ENCODE results near the gene FOXI3. TPM values are rescaled to one million over a fixed set of nuclear protein-coding genes. Genes with fewer than 3 reads are reported as not detected.

Gene FOXI3
- total RNA-seq = not detected
- not detected for polyA plus RNA-seq
- long read RNA-seq, donor 1 = 0 reads
- long read RNA-seq, donor 2 = 0 reads
- long read RNA-seq, donor 3 = 0 reads

DNA sequence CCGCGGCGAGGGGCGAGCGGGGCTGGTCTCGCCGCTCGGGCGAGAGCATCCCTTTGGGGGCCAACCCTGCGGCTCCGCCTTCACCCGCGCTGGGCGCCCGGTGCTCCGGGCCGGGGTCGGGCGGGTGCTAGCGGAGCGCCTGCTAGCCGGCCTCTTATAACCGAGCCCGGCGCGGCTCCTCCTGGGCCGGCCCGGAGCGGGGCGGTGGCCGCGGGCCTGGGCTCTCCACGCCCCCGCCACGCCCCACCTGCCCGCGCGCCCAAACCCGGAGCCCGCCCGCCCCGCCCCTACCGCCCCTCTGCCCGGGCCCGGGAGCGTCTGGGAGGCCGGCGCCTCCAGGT is at the start of gene FOXI3:
Gene FOXI3, minus strand, starts transcription at position 129 of the 341 bp plus-strand sequence. CDS start 158 bp downstream, outside the sequence.
- ATAC-seq = peak in 1 of 4 donors; percentile 27
- WGBS, 4 donors = 0 to 7% (median 2%) methylated on average over 3 to 48 of the region's 48 CpGs
- intact Hi-C loops (cut with DNase I) = no loop called here

DNA sequence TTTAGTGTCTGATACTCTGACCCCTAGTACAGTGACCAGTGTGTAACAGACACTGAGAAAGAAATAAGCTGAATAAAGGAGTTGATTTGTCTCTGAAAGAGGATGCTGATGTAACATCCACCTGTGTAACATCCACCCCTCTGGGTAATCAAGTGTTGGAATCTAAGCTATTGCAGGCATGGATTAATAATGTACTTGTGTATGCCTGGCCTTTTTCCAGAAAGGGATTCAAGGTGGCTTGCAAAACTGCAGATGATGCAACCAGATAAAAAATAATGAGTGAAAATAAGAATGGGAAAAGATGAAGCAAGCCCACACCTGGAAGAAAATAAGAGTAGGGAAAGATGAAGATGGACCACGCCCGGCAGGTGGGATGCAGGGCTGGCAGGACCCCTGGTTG is 48.2 kb upstream of the FOXI3 start:
- intact Hi-C loops (cut with DNase I) = no loop called here
- DNase-seq (no peak), ATAC-seq (no peak)
- Histone ChIP-seq H3K27ac (no peak overlapping the region), H3K4me3 (no peak overlapping the region), H3K9me3 (peaks cover 0 to 9% (median 0%) of the 10 kb centered on the region in 12 donors), H3K27me3 (no peaks in the 10 kb centered on the region), H3K4me1 (no peaks in the 10 kb centered on the region), H3K36me3 (no peaks in the 10 kb centered on the region)
- TF ChIP-seq, protein P1, sequence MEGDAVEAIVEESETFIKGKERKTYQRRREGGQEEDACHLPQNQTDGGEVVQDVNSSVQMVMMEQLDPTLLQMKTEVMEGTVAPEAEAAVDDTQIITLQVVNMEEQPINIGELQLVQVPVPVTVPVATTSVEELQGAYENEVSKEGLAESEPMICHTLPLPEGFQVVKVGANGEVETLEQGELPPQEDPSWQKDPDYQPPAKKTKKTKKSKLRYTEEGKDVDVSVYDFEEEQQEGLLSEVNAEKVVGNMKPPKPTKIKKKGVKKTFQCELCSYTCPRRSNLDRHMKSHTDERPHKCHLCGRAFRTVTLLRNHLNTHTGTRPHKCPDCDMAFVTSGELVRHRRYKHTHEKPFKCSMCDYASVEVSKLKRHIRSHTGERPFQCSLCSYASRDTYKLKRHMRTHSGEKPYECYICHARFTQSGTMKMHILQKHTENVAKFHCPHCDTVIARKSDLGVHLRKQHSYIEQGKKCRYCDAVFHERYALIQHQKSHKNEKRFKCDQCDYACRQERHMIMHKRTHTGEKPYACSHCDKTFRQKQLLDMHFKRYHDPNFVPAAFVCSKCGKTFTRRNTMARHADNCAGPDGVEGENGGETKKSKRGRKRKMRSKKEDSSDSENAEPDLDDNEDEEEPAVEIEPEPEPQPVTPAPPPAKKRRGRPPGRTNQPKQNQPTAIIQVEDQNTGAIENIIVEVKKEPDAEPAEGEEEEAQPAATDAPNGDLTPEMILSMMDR (IDR thresholded peaks at IDR 0.05) = no peak
- no peak for TF ChIP-seq POLR2A (IDR thresholded peaks at IDR 0.05)
- 84 to 92% (median 88%) methylated on average over 2 of the region's 2 CpGs for WGBS, 4 donors

More for the DNA sequence above, at the start of gene FOXI3:
- Histone ChIP-seq H3K36me3 (no peaks in the 10 kb centered on the region), H3K27ac (no peak within 1 kb of the TSS), H3K4me3 (peak within 1 kb of the TSS in 7 of 12 donors; percentile 13 to 48 (median 36)), H3K4me1 (peaks cover 0 to 14% (median 0%) of the 10 kb centered on the region in 12 donors), H3K9me3 (no peaks in the 10 kb centered on the region), H3K27me3 (peaks cover 34 to 95% (median 78%) of the 10 kb centered on the region in 9 donors)
- TF ChIP-seq, protein P1 (IDR thresholded peaks at IDR 0.05) = no peak
- TF ChIP-seq POLR2A (IDR thresholded peaks at IDR 0.05) = no peak
- no peak for DNase-seq

DNA sequence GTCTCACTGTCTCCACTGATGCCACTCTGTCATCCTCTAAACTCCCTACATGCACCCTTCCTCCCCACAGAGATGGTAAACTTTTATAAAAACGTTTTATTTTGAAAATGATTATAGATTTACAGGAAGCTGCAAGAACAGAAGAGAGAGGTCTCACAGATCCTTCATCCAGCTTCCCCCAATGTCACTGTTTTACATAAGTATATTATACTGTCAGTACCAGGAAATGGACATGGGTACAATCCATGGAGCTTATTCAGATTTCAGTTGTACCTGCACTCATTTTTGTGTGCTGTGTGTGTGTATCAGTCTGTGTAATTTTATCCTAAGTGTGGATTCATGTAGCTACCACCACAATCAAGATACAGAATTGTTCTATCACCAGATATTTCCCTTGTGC is 46.7 kb upstream of the FOXI3 start:
- no peak for TF ChIP-seq POLR2A (IDR thresholded peaks at IDR 0.05)
- no peak for ATAC-seq
- H3K36me3 ChIP-seq = no peaks in the 10 kb centered on the region
- H3K4me1 ChIP-seq = no peaks in the 10 kb centered on the region
- H3K9me3 ChIP-seq = peaks cover 0 to 9% (median 0%) of the 10 kb centered on the region in 12 donors
- DNase-seq = no peak
- H3K4me3 ChIP-seq = no peak overlapping the region
- intact Hi-C loops (cut with DNase I) = no loop called here
- 19 to 31% (median 22%) methylated on average over 1 of the region's 1 CpG for WGBS, 4 donors
- H3K27me3 ChIP-seq = peaks cover 0 to 4% (median 0%) of the 10 kb centered on the region in 9 donors
- no peak overlapping the region for H3K27ac ChIP-seq

DNA sequence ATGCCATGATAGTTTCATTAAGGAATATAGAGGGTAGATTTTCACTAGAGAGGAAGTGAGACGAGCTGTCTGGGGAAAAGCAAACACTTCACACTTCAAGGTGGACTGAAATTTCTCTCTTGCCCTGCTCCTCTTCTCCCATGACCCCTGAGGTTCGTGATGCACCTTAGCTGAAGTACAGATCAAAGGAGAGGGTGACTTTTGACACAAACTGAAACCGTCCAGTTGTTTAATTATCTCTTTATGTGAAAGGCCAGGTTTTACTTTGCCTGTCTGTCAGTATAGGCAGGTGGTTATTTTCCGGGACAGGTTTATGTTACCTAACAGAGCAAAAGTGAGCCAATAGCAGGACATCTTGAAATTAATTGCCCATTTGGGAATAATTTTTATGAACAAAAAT is 41.0 kb upstream of the FOXI3 start:
- no peak for TF ChIP-seq POLR2A (IDR thresholded peaks at IDR 0.05)
- TF ChIP-seq, protein P1 (IDR thresholded peaks at IDR 0.05) = no peak
- no peaks in the 10 kb centered on the region for H3K36me3 ChIP-seq
- no peaks in the 10 kb centered on the region for H3K9me3 ChIP-seq
- intact Hi-C loops (cut with DNase I) = no loop called here
- no peak overlapping the region for H3K4me3 ChIP-seq
- ATAC-seq = no peak
- H3K27me3 ChIP-seq = peaks cover 0 to 6% (median 0%) of the 10 kb centered on the region in 9 donors
- no peaks in the 10 kb centered on the region for H3K4me1 ChIP-seq
- no peak overlapping the region for H3K27ac ChIP-seq
- no peak for DNase-seq
- WGBS, 4 donors = 51 to 63% (median 57%) methylated on average over 4 of the region's 4 CpGs

DNA sequence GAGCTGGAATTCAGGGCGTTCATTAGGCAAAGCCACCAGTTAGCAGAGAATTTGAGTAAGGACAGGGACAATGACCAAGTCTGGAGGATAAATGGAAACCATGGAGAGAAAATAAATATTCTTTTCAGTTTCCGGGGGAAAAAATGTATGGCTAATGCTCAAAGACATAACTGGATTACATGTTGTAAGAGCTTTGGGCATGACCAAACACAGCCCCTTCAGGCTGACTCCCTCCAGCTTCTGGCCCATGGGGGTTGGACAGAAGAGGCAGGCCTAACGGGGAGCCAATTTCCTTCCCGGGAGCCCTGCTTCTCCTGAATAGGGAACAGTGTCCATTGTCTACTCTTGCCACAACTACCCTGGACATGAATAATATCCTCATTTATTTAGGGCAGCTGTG is 39.5 kb upstream of the FOXI3 start:
- Histone ChIP-seq H3K36me3 (no peaks in the 10 kb centered on the region), H3K4me1 (no peaks in the 10 kb centered on the region), H3K4me3 (no peak overlapping the region), H3K27ac (no peak overlapping the region), H3K27me3 (peaks cover 0 to 9% (median 0%) of the 10 kb centered on the region in 9 donors), H3K9me3 (no peaks in the 10 kb centered on the region)
- intact Hi-C loops (cut with DNase I) = no loop called here
- DNase-seq = no peak
- TF ChIP-seq, protein P1 (IDR thresholded peaks at IDR 0.05) = no peak
- no peak for TF ChIP-seq POLR2A (IDR thresholded peaks at IDR 0.05)
- ATAC-seq = no peak
- WGBS, 4 donors = 69 to 86% (median 73%) methylated on average over 4 of the region's 4 CpGs

Measured in heart left ventricle (tissue), 16 donors.